BLaER1 (cell line): ENCODE results near the gene PNPLA2.

Experiments used
- H3K27ac ChIP-seq: shearing (Covaris generic); formaldehyde crosslinking; 2 replicates; pipeline ENCODE4 v1.8.1; 2022
- H3K27me3 ChIP-seq: shearing (Covaris generic); formaldehyde crosslinking; 2 replicates; pipeline ENCODE4 v1.8.1; 2022
- H3K36me3 ChIP-seq: shearing (Covaris generic); formaldehyde crosslinking; 2 replicates; pipeline ENCODE4 v1.8.1; 2022
- H3K4me1 ChIP-seq: shearing (Covaris generic); formaldehyde crosslinking; 2 replicates; pipeline ENCODE4 v1.8.1; 2022
- H3K4me2 ChIP-seq: shearing (Covaris generic); formaldehyde crosslinking; 2 replicates; pipeline ENCODE4 v1.8.1; 2022
- H3K4me3 ChIP-seq: shearing (Covaris generic); formaldehyde crosslinking; 2 replicates; pipeline ENCODE4 v1.8.1; 2022
- H3K9ac ChIP-seq: shearing (Covaris generic); formaldehyde crosslinking; 2 replicates; pipeline ENCODE4 v1.8.1; 2022
- H3K9me3 ChIP-seq: shearing (Covaris generic); formaldehyde crosslinking; 2 replicates; pipeline ENCODE4 v1.8.1; 2022
- H4K20me1 ChIP-seq: shearing (Covaris generic); formaldehyde crosslinking; 2 replicates; pipeline ENCODE4 v1.8.1; 2022
- Cebpa-rat ChIP-seq: shearing (Covaris generic); IDR thresholded peaks from 2 replicates; pipeline ENCODE4 v1.8.1; 2022

The PNPLA2 gene

DNA sequence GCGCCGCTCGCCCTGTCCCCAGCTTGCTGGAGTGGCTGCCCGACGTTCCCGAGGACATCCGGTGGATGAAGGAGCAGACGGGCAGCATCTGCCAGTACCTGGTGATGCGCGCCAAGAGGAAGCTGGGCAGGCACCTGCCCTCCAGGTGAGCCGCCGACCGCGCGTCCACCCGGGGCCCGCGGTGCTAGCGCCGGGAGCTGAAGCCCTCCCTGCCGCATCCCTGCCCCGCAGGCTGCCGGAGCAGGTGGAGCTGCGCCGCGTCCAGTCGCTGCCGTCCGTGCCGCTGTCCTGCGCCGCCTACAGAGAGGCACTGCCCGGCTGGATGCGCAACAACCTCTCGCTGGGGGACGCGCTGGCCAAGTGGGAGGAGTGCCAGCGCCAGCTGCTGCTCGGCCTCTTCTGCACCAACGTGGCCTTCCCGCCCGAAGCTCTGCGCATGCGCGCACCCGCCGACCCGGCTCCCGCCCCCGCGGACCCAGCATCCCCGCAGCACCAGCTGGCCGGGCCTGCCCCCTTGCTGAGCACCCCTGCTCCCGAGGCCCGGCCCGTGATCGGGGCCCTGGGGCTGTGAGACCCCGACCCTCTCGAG lies 5.7 kb downstream of the PNPLA2 start:
- Histone ChIP-seq H3K4me3 (no peak overlapping the region), H3K27ac (no peak overlapping the region), H3K4me2 (no peak overlapping the region), H4K20me1 (peaks cover 96% of the 10 kb centered on the region), H3K36me3 (peaks cover 36% of the 10 kb centered on the region), H3K27me3 (peaks cover 48% of the 10 kb centered on the region), H3K9me3 (no peaks in the 10 kb centered on the region), H3K4me1 (peaks cover 78% of the 10 kb centered on the region), H3K9ac (no peak overlapping the region)
- TF ChIP-seq Cebpa-rat = no peak

DNA sequence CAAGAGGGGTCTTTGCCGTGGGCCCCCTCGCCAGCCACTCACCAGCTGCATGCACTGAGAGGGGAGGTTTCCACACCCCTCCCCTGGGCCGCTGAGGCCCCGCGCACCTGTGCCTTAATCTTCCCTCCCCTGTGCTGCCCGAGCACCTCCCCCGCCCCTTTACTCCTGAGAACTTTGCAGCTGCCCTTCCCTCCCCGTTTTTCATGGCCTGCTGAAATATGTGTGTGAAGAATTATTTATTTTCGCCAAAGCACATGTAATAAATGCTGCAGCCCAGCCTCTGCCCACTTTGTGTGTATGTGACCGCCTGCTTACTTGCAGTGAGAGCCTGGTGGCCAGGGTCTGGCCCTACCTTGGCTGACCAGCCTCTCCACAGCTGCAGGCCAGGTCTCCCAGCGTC lies 6.2 kb downstream of the PNPLA2 start:
- Histone ChIP-seq H3K27me3 (peaks cover 53% of the 10 kb centered on the region), H3K27ac (no peak overlapping the region), H3K4me1 (peaks cover 83% of the 10 kb centered on the region), H3K36me3 (peaks cover 36% of the 10 kb centered on the region), H3K9me3 (no peaks in the 10 kb centered on the region), H3K4me3 (no peak overlapping the region), H4K20me1 (peaks cover 100% of the 10 kb centered on the region), H3K4me2 (peak overlapping the region; percentile 100; the same call in 1 of the 2 replicates), H3K9ac (no peak overlapping the region)
- no peak for TF ChIP-seq Cebpa-rat

GRCh38 chr11:825366-826226 lies 6.9 kb downstream of the PNPLA2 start:
- no peak for TF ChIP-seq Cebpa-rat
- Histone ChIP-seq H3K9ac (no peak overlapping the region), H4K20me1 (peaks cover 100% of the 10 kb centered on the region), H3K4me1 (peaks cover 85% of the 10 kb centered on the region), H3K4me2 (peak overlapping the region; percentile 100), H3K36me3 (peaks cover 36% of the 10 kb centered on the region), H3K27ac (no peak overlapping the region), H3K27me3 (peaks cover 60% of the 10 kb centered on the region), H3K4me3 (no peak overlapping the region; the same call in 1 of the 2 replicates), H3K9me3 (no peaks in the 10 kb centered on the region)

GRCh38 chr11:826227-826621 lies 7.5 kb downstream of the PNPLA2 start:
- Histone ChIP-seq H3K9ac (peak overlapping the region; percentile 50; the same call in 1 of the 2 replicates), H3K4me3 (peak overlapping the region; percentile 69), H3K36me3 (peaks cover 36% of the 10 kb centered on the region), H3K27ac (no peak overlapping the region; the same call in 1 of the 2 replicates), H3K27me3 (peaks cover 66% of the 10 kb centered on the region), H3K9me3 (no peaks in the 10 kb centered on the region), H3K4me2 (peak overlapping the region; percentile 100), H3K4me1 (peaks cover 85% of the 10 kb centered on the region), H4K20me1 (peaks cover 100% of the 10 kb centered on the region)
- no peak for TF ChIP-seq Cebpa-rat

GRCh38 chr11:826836-827145 lies 8.1 kb downstream of the PNPLA2 start:
- Histone ChIP-seq H3K9ac (peak overlapping the region; percentile 50; the same call in 1 of the 2 replicates), H3K27me3 (peaks cover 72% of the 10 kb centered on the region), H3K4me1 (peaks cover 85% of the 10 kb centered on the region), H3K36me3 (peaks cover 36% of the 10 kb centered on the region), H3K4me2 (peak overlapping the region; percentile 100), H3K4me3 (peak overlapping the region; percentile 69), H4K20me1 (peaks cover 100% of the 10 kb centered on the region), H3K9me3 (no peaks in the 10 kb centered on the region), H3K27ac (no peak overlapping the region; the same call in 1 of the 2 replicates)
- peak; percentile 75 for TF ChIP-seq Cebpa-rat

DNA sequence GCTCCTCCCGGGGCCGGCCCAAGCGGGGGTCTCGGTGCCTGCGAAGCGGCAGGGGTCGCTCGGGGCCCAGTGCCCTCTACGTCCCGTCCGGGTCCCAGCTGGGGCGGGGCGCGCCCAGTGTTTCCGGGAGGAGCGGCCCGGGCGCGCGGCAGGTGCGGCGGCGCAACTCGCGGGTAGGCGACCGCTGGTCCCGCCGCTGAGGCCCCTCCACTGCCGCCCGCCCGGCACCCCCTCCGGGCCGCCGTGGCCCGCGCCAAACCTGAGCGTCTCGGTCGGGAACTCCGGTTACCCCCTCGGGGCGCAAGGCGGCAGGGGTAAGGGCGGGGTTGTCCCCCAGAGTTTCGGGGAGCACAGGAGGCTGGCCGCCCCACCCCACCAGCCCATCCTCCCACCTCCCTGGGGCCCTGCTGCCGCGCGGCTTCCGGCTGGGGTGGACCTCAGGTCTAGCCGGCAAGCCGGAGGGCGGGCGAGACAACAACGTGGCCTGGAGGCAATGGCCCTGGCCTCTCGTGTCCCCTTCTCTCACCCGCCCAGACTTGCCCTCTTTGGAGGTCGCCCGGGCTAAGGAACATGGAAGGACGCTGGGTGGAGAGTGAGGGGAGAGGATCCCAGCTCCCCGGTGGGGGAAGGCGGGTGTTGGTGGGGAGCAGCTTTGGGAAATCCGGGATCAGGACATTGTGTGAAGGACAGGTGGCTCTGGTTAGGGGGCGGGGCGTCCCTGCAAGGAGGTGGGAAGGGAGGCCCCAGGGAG lies 8.6 kb downstream of the PNPLA2 start:
- peaks cover 100% of the 10 kb centered on the region for H4K20me1 ChIP-seq
- peaks cover 35% of the 10 kb centered on the region for H3K36me3 ChIP-seq
- H3K4me3 ChIP-seq = peak overlapping the region; percentile 69
- H3K27me3 ChIP-seq = peaks cover 77% of the 10 kb centered on the region
- peak overlapping the region; percentile 9; the same call in 1 of the 2 replicates for H3K27ac ChIP-seq
- peaks cover 85% of the 10 kb centered on the region for H3K4me1 ChIP-seq
- peak overlapping the region; percentile 50; the same call in 1 of the 2 replicates for H3K9ac ChIP-seq
- H3K9me3 ChIP-seq = no peaks in the 10 kb centered on the region
- peak overlapping the region; percentile 100 for H3K4me2 ChIP-seq
- TF ChIP-seq Cebpa-rat = peak; percentile 45

DNA sequence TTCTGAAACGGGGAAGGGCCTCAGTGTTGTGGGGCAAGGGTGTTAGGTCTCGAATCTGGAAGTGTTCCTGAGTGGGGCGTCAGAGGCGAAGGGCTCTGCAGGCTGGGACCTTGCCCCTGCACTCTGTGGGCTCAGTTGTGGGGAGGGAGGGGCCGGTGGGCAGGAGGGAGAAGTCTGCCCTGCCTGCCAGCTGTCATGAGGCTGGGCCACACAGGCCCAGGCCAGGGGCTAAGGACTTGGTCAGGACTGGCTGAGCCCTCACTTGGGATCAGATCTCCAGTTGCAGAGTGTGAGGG lies 9.1 kb downstream of the PNPLA2 start, which contains the start of gene CRACR2B:
TSS of gene CRACR2B (plus strand) at position 23 of the 296 bp plus-strand sequence. CDS start 689 bp downstream, outside the sequence.
- peak within 1 kb of the TSS; percentile 69 for H3K4me3 ChIP-seq
- peak within 1 kb of the TSS; percentile 50; the same call in 1 of the 2 replicates for H3K9ac ChIP-seq
- H3K4me1 ChIP-seq = peaks cover 85% of the 10 kb centered on the region
- TF ChIP-seq Cebpa-rat = no peak
- peak within 1 kb of the TSS; percentile 100 for H3K4me2 ChIP-seq
- peaks cover 81% of the 10 kb centered on the region for H3K27me3 ChIP-seq
- peak within 1 kb of the TSS; percentile 9; the same call in 1 of the 2 replicates for H3K27ac ChIP-seq
- H3K36me3 ChIP-seq = peaks cover 30% of the 10 kb centered on the region
- H3K9me3 ChIP-seq = no peaks in the 10 kb centered on the region
- H4K20me1 ChIP-seq = peaks cover 97% of the 10 kb centered on the region

- Histone ChIP-seq H3K4me2 (peak overlapping the region; percentile 100), H4K20me1 (peaks cover 93% of the 10 kb centered on the region), H3K9me3 (no peaks in the 10 kb centered on the region), H3K4me1 (peaks cover 89% of the 10 kb centered on the region), H3K9ac (peak overlapping the region; percentile 15; the same call in 1 of the 2 replicates), H3K36me3 (peaks cover 22% of the 10 kb centered on the region), H3K27ac (no peak overlapping the region), H3K27me3 (peaks cover 85% of the 10 kb centered on the region), H3K4me3 (peak overlapping the region; percentile 64)
- TF ChIP-seq Cebpa-rat = no peak
These were observed 9.9 kb downstream of the PNPLA2 start for GRCh38 chr11:828506-829175.
